ENCODE measurements around the gene MAEA.

GRCh38 chr4:1299301-1299860, 9.7 kb downstream of the MAEA start:
- no peak for TF ChIP-seq CTCF (IDR thresholded peaks at IDR 0.05 in 2 of 3, conservative IDR thresholded peaks at IDR 0.05 in 1 of 3; ENCODE audit: control insufficient read depth in 2 of 3, extremely low read depth in 1 of 3, insufficient read depth in 1 of 3, low read depth in 3 of 3, low read length in 3 of 3)
- 0 out of 2 replicates have a peak, but pooled peaks have one; percentile 26 for TF ChIP-seq POLR2A (IDR thresholded peaks at IDR 0.05; ENCODE audit: low read depth, low read length)
- no peak for TF ChIP-seq TBL1XR1 (IDR thresholded peaks at IDR 0.05; ENCODE audit: low read depth, low read length)
- TF ChIP-seq REST (IDR thresholded peaks at IDR 0.05; ENCODE audit: low read depth, low read length), result no peak
- no peak for TF ChIP-seq TCF7 (IDR thresholded peaks at IDR 0.05; ENCODE audit: borderline replicate concordance)
- no peak for TF ChIP-seq CHD1 (IDR thresholded peaks at IDR 0.05; ENCODE audit: low read depth, low read length)
- TF ChIP-seq CEBPB (IDR thresholded peaks at IDR 0.05; ENCODE audit: borderline replicate concordance in 1 of 2, low read depth in 2 of 2, low read length in 2 of 2), result no peak
- TF ChIP-seq IKZF1 (conservative IDR thresholded peaks at IDR 0.05), result no peak
- no peak for TF ChIP-seq POLR2AphosphoS5 (IDR thresholded peaks at IDR 0.05; ENCODE audit: low read length)
- no peak for TF ChIP-seq ZNF622 (IDR thresholded peaks at IDR 0.05)

Data from GM12878 (cell line).